ENCODE data around the gene TRIM33.

- TF ChIP-seq CTCF (IDR thresholded peaks at IDR 0.05 in 4 of 5, conservative IDR thresholded peaks at IDR 0.05 in 1 of 5) (no peak), POLR2A (IDR thresholded peaks at IDR 0.05) (no peak)
These were observed 22.3 kb downstream of the TRIM33 start for GRCh38 chr1:114488739-114489138.
